ENCODE measurements around the gene NOD1.

GRCh38 chr7:30485667-30486066, 7.1 kb upstream of the NOD1 start:
- TF ChIP-seq CTCF (IDR thresholded peaks at IDR 0.05): no peak
- no peak for TF ChIP-seq EP300 (IDR thresholded peaks at IDR 0.05)
- no peak for TF ChIP-seq POLR2AphosphoS5 (IDR thresholded peaks at IDR 0.05)
- no peak for TF ChIP-seq POLR2A (IDR thresholded peaks at IDR 0.05)
